Measurements from ENCODE around the gene WNK2.

WNK2 gene

DNA sequence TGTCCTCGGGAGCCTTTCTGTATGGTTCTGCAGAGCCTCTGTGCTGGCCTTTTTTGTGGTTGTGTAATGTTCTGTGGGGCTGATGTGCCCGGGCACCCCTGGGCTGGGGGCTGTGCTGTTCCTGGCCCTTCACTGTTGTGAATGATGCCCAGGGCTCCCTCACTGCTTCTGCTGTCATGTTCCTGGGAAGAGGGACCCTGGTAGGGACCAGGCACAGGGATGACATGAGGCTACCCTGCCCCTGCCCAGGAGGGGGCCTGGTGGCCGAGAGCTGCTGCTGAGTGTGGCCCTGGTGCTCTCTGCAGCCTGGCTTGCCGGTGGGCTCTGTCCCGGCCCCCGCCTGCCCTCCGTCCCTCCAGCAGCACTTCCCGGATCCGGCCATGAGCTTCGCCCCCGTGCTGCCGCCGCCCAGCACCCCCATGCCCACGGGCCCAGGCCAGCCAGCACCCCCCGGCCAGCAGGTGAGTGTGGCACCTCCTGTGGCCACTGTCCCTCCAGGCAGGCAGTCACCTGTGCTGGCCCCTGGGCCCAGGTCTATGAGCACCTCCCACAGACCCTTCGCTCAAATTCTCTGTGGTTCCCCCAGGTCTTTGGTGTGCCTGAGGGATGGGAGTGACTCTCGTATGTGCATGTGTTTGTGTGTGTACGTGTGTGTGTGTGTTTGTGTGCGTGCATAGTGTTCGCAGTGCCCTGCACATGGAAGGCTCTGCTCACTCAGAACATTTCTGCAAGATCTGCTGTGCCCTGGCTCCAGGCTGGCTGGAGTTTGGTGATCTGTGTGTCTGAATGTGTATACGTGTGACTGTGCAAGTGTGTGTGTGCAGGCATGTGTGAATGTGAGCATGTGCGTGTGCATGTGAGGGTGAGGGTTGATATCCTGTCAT, 72.3 kb downstream of the WNK2 start:
- H3K4me3 ChIP-seq (ENCODE audit: low read depth, low read length), result no peak overlapping the region
- TF ChIP-seq, protein P1, sequence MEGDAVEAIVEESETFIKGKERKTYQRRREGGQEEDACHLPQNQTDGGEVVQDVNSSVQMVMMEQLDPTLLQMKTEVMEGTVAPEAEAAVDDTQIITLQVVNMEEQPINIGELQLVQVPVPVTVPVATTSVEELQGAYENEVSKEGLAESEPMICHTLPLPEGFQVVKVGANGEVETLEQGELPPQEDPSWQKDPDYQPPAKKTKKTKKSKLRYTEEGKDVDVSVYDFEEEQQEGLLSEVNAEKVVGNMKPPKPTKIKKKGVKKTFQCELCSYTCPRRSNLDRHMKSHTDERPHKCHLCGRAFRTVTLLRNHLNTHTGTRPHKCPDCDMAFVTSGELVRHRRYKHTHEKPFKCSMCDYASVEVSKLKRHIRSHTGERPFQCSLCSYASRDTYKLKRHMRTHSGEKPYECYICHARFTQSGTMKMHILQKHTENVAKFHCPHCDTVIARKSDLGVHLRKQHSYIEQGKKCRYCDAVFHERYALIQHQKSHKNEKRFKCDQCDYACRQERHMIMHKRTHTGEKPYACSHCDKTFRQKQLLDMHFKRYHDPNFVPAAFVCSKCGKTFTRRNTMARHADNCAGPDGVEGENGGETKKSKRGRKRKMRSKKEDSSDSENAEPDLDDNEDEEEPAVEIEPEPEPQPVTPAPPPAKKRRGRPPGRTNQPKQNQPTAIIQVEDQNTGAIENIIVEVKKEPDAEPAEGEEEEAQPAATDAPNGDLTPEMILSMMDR (IDR thresholded peaks at IDR 0.05; ENCODE audit: low read depth, low read length, missing control alignments), result no peak
- no peak for DNase-seq (ENCODE audit: low read depth)

DNA sequence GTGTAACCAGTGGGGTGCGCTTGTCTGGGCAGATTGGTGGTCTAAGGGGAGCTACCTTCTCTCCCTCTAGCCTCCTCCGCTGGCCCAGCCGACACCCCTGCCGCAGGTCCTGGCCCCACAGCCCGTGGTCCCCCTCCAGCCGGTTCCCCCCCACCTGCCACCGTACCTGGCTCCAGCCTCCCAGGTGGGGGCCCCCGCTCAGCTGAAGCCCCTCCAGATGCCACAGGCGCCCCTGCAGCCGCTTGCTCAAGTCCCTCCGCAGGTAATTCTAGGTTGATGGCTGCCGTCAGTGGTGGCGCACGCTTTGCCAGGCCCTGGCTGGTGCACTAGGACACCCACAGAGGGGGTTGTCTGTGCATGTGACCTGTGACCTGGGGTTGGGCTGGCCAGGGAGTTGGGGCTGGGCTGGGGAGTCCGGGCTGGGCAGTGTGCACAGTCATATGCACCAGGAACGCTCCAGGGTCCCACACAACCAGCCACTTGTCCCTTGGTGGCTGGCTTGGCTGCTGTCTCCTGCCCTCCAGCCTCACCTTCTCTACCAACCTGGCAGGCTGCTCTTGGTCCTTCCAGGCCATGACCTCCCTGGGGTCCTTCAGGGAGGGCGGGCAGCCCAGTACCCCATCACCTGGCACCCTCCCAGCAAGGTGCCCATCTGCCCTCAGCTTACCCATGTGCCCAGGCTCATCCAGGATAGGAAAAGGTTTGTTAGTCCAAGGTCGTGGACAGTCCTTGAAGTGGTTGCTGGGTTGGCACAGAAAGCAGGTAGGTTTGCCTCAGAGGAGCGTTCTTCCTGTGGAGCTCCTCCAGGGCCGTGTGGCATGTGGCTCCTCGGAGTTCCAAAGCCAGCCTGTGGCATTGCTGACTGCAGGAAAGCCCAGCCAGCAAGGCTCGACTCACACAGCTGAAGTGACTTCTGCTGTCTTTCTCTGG, 73.2 kb downstream of the WNK2 start:
- H3K4me3 ChIP-seq (ENCODE audit: low read depth, low read length), result no peak overlapping the region
- TF ChIP-seq, protein P1 (IDR thresholded peaks at IDR 0.05; ENCODE audit: low read depth, low read length, missing control alignments), result no peak
- DNase-seq (ENCODE audit: low read depth), result no peak

DNA sequence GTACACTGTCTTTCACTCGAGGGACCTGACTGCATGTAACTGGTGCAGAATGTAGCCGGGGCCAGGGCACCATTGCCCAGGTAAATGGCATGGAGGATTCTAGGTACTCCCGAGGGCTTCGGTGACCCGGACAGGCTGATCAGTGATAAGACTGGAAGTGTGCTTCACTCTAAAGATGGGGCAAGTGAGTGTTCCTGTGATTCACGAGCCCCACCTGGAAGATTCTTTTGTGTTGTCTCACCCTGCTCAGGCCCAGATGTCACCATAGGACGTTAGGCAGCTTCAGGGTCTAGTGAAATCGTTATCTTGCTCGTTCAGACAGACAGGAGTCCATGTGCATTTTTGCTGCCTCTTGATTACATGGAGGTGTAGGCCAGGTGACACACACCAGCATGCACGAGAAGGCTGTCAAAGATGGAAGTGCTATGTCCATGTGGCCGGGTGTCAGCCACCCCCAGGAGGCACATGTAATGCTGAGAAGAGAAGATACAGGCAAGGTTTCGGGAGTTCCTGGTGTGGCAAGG, 73.9 kb downstream of the WNK2 start:
- no peak for DNase-seq (ENCODE audit: low read depth)
- TF ChIP-seq, protein P1 (IDR thresholded peaks at IDR 0.05; ENCODE audit: low read depth, low read length, missing control alignments), result no peak
- H3K4me3 ChIP-seq (ENCODE audit: low read depth, low read length), result no peak overlapping the region

DNA sequence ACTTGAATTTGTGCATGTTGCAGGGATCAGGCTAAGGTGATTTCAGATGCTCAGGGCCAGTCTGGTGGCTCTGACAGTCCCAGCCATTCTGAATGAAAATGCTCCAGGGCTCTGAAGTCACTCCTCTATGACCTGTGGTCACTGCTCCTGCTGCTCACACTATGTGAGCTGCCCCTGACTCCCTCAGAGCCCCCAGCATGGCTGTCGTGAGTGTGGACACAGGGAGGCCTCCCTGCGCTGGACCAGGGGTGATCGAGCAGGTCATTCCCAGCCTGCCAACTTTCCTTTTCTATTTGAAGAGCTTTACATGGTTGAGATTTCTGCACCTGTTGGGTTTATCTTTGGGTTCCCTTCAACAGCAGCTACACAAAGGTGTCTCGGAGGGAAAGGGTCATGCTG, 74.5 kb downstream of the WNK2 start:
- TF ChIP-seq, protein P1 (IDR thresholded peaks at IDR 0.05; ENCODE audit: low read depth, low read length, missing control alignments), result no peak
- DNase-seq (ENCODE audit: low read depth), result no peak
- H3K4me3 ChIP-seq (ENCODE audit: low read depth, low read length), result no peak overlapping the region

DNA sequence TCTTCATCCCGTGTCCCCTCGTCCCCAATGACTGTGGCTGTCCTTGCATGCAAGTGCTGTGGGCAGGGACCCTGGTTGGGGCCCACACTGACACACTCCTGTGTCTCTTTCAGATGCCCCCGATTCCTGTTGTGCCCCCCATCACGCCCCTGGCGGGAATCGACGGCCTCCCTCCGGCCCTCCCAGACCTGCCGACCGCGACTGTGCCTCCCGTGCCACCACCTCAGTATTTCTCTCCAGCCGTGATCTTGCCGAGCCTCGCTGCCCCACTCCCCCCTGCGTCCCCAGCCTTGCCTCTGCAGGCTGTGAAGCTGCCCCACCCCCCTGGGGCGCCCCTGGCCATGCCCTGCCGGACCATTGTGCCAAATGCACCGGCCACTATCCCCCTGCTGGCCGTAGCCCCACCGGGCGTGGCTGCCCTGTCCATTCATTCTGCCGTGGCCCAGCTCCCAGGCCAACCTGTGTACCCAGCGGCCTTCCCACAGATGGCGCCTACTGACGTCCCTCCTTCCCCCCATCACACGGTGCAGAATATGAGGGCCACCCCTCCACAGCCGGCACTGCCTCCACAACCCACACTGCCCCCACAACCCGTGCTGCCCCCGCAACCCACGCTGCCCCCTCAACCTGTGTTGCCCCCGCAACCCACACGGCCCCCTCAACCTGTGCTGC, 75.0 kb downstream of the WNK2 start:
- TF ChIP-seq, protein P1 (IDR thresholded peaks at IDR 0.05; ENCODE audit: low read depth, low read length, missing control alignments), result no peak
- no peak overlapping the region for H3K4me3 ChIP-seq (ENCODE audit: low read depth, low read length)
- no peak for DNase-seq (ENCODE audit: low read depth)

DNA sequence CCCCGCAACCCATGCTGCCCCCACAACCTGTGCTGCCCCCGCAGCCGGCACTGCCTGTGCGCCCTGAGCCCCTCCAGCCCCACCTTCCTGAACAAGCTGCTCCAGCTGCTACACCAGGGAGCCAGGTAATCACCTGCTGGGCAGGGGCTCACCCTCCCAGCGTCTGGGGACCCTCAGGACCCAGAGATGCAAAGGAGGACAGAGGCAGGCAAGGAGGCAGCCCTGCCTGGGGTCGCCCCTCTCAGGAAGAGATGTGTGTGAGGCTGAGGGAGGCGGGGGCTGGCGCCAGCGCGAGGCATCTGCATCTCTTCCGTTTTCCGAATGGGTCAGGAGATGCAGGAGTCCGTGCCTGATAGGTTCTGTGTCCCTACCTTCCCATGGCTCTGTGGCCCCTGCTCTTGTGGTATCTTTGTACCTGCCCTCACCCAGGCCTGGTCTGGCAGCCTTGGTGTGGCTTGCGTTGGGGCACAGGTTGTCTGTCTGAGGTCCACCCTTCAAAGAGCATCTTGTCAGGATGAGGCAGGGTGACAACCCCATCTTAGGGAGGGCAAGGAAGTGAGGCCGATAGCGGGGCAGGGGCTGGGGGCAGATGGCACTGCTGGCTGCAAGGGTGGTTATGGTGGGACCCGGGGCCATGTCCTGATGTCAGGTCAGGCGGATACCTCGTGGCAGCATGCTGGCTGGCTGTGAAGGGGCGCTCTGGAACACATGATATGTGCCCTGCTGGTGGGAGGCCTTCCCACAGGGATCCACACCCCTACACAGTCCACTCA, 75.7 kb downstream of the WNK2 start:
- TF ChIP-seq, protein P1 (IDR thresholded peaks at IDR 0.05; ENCODE audit: low read depth, low read length, missing control alignments), result no peak
- no peak overlapping the region for H3K4me3 ChIP-seq (ENCODE audit: low read depth, low read length)
- no peak for DNase-seq (ENCODE audit: low read depth)

All from GM12864 (cell line).